Measurements from ENCODE around the gene AGXT2.

The AGXT2 gene

GRCh38 chr5:35012365-35012764 lies 35.4 kb downstream of the AGXT2 start (continued):
- TF ChIP-seq PATZ1 (CRISPR knock-in tag; IDR thresholded peaks at IDR 0.05; ENCODE audit: borderline replicate concordance) (no peak), BACH2 (CRISPR knock-in tag; IDR thresholded peaks at IDR 0.05; ENCODE audit: borderline replicate concordance) (no peak), PPARA (CRISPR knock-in tag; IDR thresholded peaks at IDR 0.05; ENCODE audit: borderline replicate concordance) (no peak), OSR1 (CRISPR knock-in tag; IDR thresholded peaks at IDR 0.05) (no peak), CSDC2 (CRISPR knock-in tag; IDR thresholded peaks at IDR 0.05) (no peak)

GRCh38 chr5:35010676-35011075 lies 37.1 kb downstream of the AGXT2 start:
- ATAC-seq: no peak

GRCh38 chr5:35009657-35010056 lies 38.1 kb downstream of the AGXT2 start:
- TF ChIP-seq SNAI2 (CRISPR knock-in tag; IDR thresholded peaks at IDR 0.05) (no peak), POU6F1 (CRISPR knock-in tag; IDR thresholded peaks at IDR 0.05; ENCODE audit: borderline replicate concordance, low read depth) (no peak), ZNF70 (CRISPR knock-in tag; IDR thresholded peaks at IDR 0.05) (no peak), GLIS3 (CRISPR knock-in tag; IDR thresholded peaks at IDR 0.05) (no peak), ZFP3 (CRISPR knock-in tag; IDR thresholded peaks at IDR 0.05) (no peak)
- ATAC-seq: no peak

More at GRCh38 chr5:35010676-35011075, 37.1 kb downstream of the AGXT2 start:
- no peak for TF ChIP-seq OSR1 (CRISPR knock-in tag; IDR thresholded peaks at IDR 0.05)
- no peak for TF ChIP-seq PATZ1 (CRISPR knock-in tag; IDR thresholded peaks at IDR 0.05; ENCODE audit: borderline replicate concordance)
- TF ChIP-seq CSRNP3 (CRISPR knock-in tag; IDR thresholded peaks at IDR 0.05): no peak
- TF ChIP-seq TCF4 (CRISPR knock-in tag; IDR thresholded peaks at IDR 0.05; ENCODE audit: borderline replicate concordance): no peak
- TF ChIP-seq ZNF70 (CRISPR knock-in tag; IDR thresholded peaks at IDR 0.05): no peak
- no peak for TF ChIP-seq ZFP3 (CRISPR knock-in tag; IDR thresholded peaks at IDR 0.05)
- TF ChIP-seq ZNF8 (CRISPR knock-in tag; IDR thresholded peaks at IDR 0.05): no peak
- no peak for TF ChIP-seq BACH2 (CRISPR knock-in tag; IDR thresholded peaks at IDR 0.05; ENCODE audit: borderline replicate concordance)
- TF ChIP-seq ARNTL (CRISPR knock-in tag; IDR thresholded peaks at IDR 0.05; ENCODE audit: borderline replicate concordance, low read depth): no peak
- no peak for TF ChIP-seq GLIS3 (CRISPR knock-in tag; IDR thresholded peaks at IDR 0.05)
- no peak for TF ChIP-seq ZC3H10 (CRISPR knock-in tag; IDR thresholded peaks at IDR 0.05)
- TF ChIP-seq CSDC2 (CRISPR knock-in tag; IDR thresholded peaks at IDR 0.05): no peak
- TF ChIP-seq CREB5 (CRISPR knock-in tag; IDR thresholded peaks at IDR 0.05; ENCODE audit: low read depth): no peak
- no peak for TF ChIP-seq ZFP30 (CRISPR knock-in tag; IDR thresholded peaks at IDR 0.05)
- TF ChIP-seq POU6F1 (CRISPR knock-in tag; IDR thresholded peaks at IDR 0.05; ENCODE audit: borderline replicate concordance, low read depth): no peak
- no peak for TF ChIP-seq TOX (CRISPR knock-in tag; IDR thresholded peaks at IDR 0.05; ENCODE audit: borderline replicate concordance)
- TF ChIP-seq ESRRG (CRISPR knock-in tag; IDR thresholded peaks at IDR 0.05): no peak
- no peak for TF ChIP-seq PPARA (CRISPR knock-in tag; IDR thresholded peaks at IDR 0.05; ENCODE audit: borderline replicate concordance)
